DOHH2 (cell line): Measurements from ENCODE around the gene REPIN1.

Experiments
- H3F3A ChIP-seq: fragments of 200-600 bp; sonication (generic), shearing (Covaris generic); 2 replicates; pipeline ENCODE4 v1.6.0; 2016; ENCODE audit warnings: antibody characterized with exemption, mild to moderate bottlenecking; ENCODE audit not compliant: control insufficient read depth, insufficient read depth
- H3K27ac ChIP-seq: fragments of 200-600 bp; sonication (generic); 2 replicates; pipeline ENCODE4 v1.5.1; 2014; ENCODE audit warnings: low read depth, mild to moderate bottlenecking, low read length, moderate library complexity
- H3K27me3 ChIP-seq: fragments of 200-600 bp; sonication (generic); 2 replicates; pipeline ENCODE4 v1.6.1; 2014; ENCODE audit warnings: mild to moderate bottlenecking, low read length, mixed read lengths; ENCODE audit not compliant: control insufficient read depth
- H3K36me3 ChIP-seq: fragments of 200-600 bp; sonication (generic); 2 replicates; pipeline ENCODE4 v1.6.1; 2014; ENCODE audit warnings: mild to moderate bottlenecking, low read length, moderate library complexity, mixed read lengths; ENCODE audit not compliant: control insufficient read depth
- H3K4me1 ChIP-seq: fragments of 200-600 bp; sonication (generic); 2 replicates; pipeline ENCODE4 v1.6.1; 2014; ENCODE audit warnings: mild to moderate bottlenecking, low read length, mixed read lengths; ENCODE audit not compliant: control insufficient read depth
- H3K4me2 ChIP-seq: fragments of 200-600 bp; sonication (generic); 2 replicates; pipeline ENCODE4 v1.6.0; 2014; ENCODE audit warnings: mild to moderate bottlenecking, low read length, moderate library complexity
- H3K4me3 ChIP-seq: fragments of 200-600 bp; sonication (generic); 2 replicates; pipeline ENCODE4 v1.5.1; 2014; ENCODE audit warnings: mild to moderate bottlenecking, low read length, mixed read lengths
- H3K79me2 ChIP-seq: fragments of 200-600 bp; sonication (generic); 2 replicates; pipeline ENCODE4 v1.6.1; 2014; ENCODE audit warnings: mild to moderate bottlenecking, low read length, mixed read lengths; ENCODE audit not compliant: control insufficient read depth
- H3K9me2 ChIP-seq: fragments of 200-600 bp; sonication (generic); replicated peaks from 2 replicates; pipeline ENCODE4 v1.6.1; 2014; ENCODE audit warnings: mild to moderate bottlenecking, low read length, mixed read lengths; ENCODE audit not compliant: control insufficient read depth
- H3K9me3 ChIP-seq: fragments of 200-600 bp; sonication (generic); 2 replicates; pipeline ENCODE4 v1.6.1; 2014; ENCODE audit warnings: antibody characterized with exemption, low read length, mixed read lengths; ENCODE audit not compliant: control insufficient read depth, insufficient read depth
- H4K20me1 ChIP-seq: fragments of 200-600 bp; sonication (generic); 2 replicates; pipeline ENCODE4 v1.6.0; 2014; ENCODE audit warnings: low read depth, mild to moderate bottlenecking, antibody characterized with exemption, low read length, moderate library complexity; ENCODE audit not compliant: control insufficient read depth, insufficient read depth
- CTCF ChIP-seq: fragments of 200-600 bp; sonication (generic); IDR thresholded peaks from one replicate; pipeline ENCODE4 v1.5.1; 2014; ENCODE audit warnings: antibody characterized with exemption, mild to moderate bottlenecking, low read depth, low read length; ENCODE audit not compliant: poor library complexity, severe bottlenecking
- EZH2phosphoT487 ChIP-seq: fragments of 200-600 bp; sonication (generic); IDR thresholded peaks from 2 replicates; pipeline ENCODE4 v1.6.1; 2017; ENCODE audit warnings: borderline replicate concordance, mild to moderate bottlenecking, antibody characterized with exemption, low read length, moderate library complexity, mixed read lengths

The REPIN1 gene

GRCh38 chr7:150378853-150379440, 10.3 kb downstream of the REPIN1 start, which contains the start of gene ZNF775:
TSS of gene ZNF775 (plus strand) at chr7:150379330. CDS start at chr7:150388471, 9,141 bp downstream.
- H3K79me2 ChIP-seq, result peaks cover 53% of the 10 kb centered on the region
- peak within 1 kb of the TSS; percentile 79 for H3K4me3 ChIP-seq
- H3F3A ChIP-seq, result peaks cover 43% of the 10 kb centered on the region
- no peaks in the 10 kb centered on the region; the same call in 1 of the 2 replicates for H4K20me1 ChIP-seq
- no peaks in the 10 kb centered on the region for H3K9me2 ChIP-seq
- H3K4me2 ChIP-seq, result peak within 1 kb of the TSS; percentile 94
- H3K36me3 ChIP-seq, result peaks cover 12% of the 10 kb centered on the region
- peaks cover 80% of the 10 kb centered on the region for H3K4me1 ChIP-seq
- H3K9me3 ChIP-seq, result no peaks in the 10 kb centered on the region
- H3K27ac ChIP-seq, result peak within 1 kb of the TSS; percentile 81
- no peak for TF ChIP-seq CTCF
- no peak for TF ChIP-seq EZH2phosphoT487
- H3K27me3 ChIP-seq, result no peaks in the 10 kb centered on the region

GRCh38 chr7:150379441-150380379, 11.1 kb downstream of the REPIN1 start:
- Histone ChIP-seq H3K4me1 (peaks cover 80% of the 10 kb centered on the region), H3K9me3 (no peaks in the 10 kb centered on the region), H3K36me3 (peaks cover 5% of the 10 kb centered on the region), H3F3A (peaks cover 43% of the 10 kb centered on the region), H3K4me2 (peak overlapping the region; percentile 86), H3K27ac (peak overlapping the region; percentile 81), H3K9me2 (no peaks in the 10 kb centered on the region), H4K20me1 (no peaks in the 10 kb centered on the region; the same call in 1 of the 2 replicates), H3K79me2 (peaks cover 54% of the 10 kb centered on the region), H3K4me3 (peak overlapping the region; percentile 79), H3K27me3 (no peaks in the 10 kb centered on the region)
- no peak for TF ChIP-seq CTCF
- TF ChIP-seq EZH2phosphoT487, result no peak

GRCh38 chr7:150380463-150380862, 11.8 kb downstream of the REPIN1 start:
- peak overlapping the region; percentile 86 for H3K4me2 ChIP-seq
- H3K27ac ChIP-seq, result peak overlapping the region; percentile 81
- no peaks in the 10 kb centered on the region for H3K27me3 ChIP-seq
- TF ChIP-seq EZH2phosphoT487, result no peak
- no peak for TF ChIP-seq CTCF
- H3K4me3 ChIP-seq, result peak overlapping the region; percentile 79
- no peaks in the 10 kb centered on the region; the same call in 1 of the 2 replicates for H4K20me1 ChIP-seq
- no peaks in the 10 kb centered on the region for H3K9me2 ChIP-seq
- H3F3A ChIP-seq, result peaks cover 43% of the 10 kb centered on the region
- peaks cover 54% of the 10 kb centered on the region for H3K79me2 ChIP-seq
- H3K9me3 ChIP-seq, result no peaks in the 10 kb centered on the region
- H3K36me3 ChIP-seq, result peaks cover 13% of the 10 kb centered on the region
- H3K4me1 ChIP-seq, result peaks cover 83% of the 10 kb centered on the region
